Mucosa of descending colon (tissue), 3 donors: Measurements from ENCODE around the gene WSB1. TPM values are rescaled to one million over a fixed set of nuclear protein-coding genes. Genes with fewer than 3 reads are reported as not detected.

Experiments
- ATAC-seq: fragments of 200-7000 bp; cut with Tn5 transposase; one replicate; pipeline ENCODE4 v1.9.1; 2020; ENCODE audit warnings: mild to moderate bottlenecking, moderate library complexity
- DNase-seq, 3 donors: peaks; one replicate each; pipeline ENCODE4 v3.0.0-alpha.2; 2020
- H3K36me3 ChIP-seq: fragments of 200-600 bp; one replicate; pipeline ENCODE4 v1.8.0; 2021; ENCODE audit warnings: low read depth, mild to moderate bottlenecking
- H3K4me1 ChIP-seq: fragments of 200-600 bp; one replicate; pipeline ENCODE4 v1.8.0; 2021; ENCODE audit warnings: low read depth, mild to moderate bottlenecking
- H3K4me3 ChIP-seq: fragments of 200-600 bp; one replicate; pipeline ENCODE4 v1.8.0; 2021; ENCODE audit warnings: mild to moderate bottlenecking
- H3K9me3 ChIP-seq: fragments of 200-600 bp; one replicate; pipeline ENCODE4 v1.8.0; 2021; ENCODE audit warnings: mild to moderate bottlenecking
- CTCF ChIP-seq: fragments of 200-600 bp; IDR thresholded peaks from one replicate; pipeline ENCODE4 v1.8.0; 2022; ENCODE audit warnings: antibody characterized with exemption, mild to moderate bottlenecking
- intact Hi-C, 2 donors: fragments of 100-400 bp; cut with DNase I in 1 of 2; cut with micrococcal nuclease in 1 of 2; formaldehyde crosslinking; loops; one replicate each; pipeline versions ENCODE4 v1.11.0 to v1.11.1; 2022; cut with DNase I, micrococcal nuclease
- total RNA-seq, 3 donors: library from RNA; stranded (reverse); fragmentation: NEBNext Ultra II Directional in 2 of 3; extraction: Animal tissue kit (Norgen Biotek cat#: 25700) in 2 of 3; gene quantifications; one replicate each; pipeline versions ENCODE4 v1.2.1 to v1.2.4, GENCODE V29; 2021 to 2023
- donor health status: DM: no; HTN: no; CAD: no; lungs with moderate emphysema.
- donor health status: DM: no; HTN: no; CAD: no.
- donor health status: DM: no; HTN: yes; CAD: no.

The WSB1 gene
- total RNA-seq, 3 donors from 2014 or later, result 115 to 149 (median 137) TPM

DNA sequence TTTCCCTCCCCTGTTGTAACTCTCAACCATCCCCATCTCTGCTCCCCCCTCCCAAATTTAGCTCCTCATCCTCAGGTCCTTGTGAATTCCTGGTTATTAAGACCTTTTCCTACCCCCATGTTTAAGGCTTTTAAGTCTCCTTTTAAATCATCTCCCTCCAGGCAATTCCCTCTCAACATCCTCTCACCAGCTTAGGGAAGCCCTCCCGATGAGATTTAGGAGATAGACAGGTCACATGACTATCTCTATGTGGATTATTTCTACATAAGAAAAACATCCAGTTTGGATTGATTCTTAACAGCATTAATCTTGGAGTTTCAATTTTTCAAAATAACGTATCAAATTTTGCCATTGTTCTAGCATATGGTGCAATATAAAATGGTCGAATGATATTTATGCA lies 12.5 kb upstream of the WSB1 start:
- TF ChIP-seq CTCF, result no peak
- no peaks in the 10 kb centered on the region for H3K9me3 ChIP-seq
- H3K4me3 ChIP-seq, result no peak overlapping the region
- DNase-seq (no peak), ATAC-seq (no peak)
- no peaks in the 10 kb centered on the region for H3K4me1 ChIP-seq
- intact Hi-C loops, result no loop called here
- H3K36me3 ChIP-seq, result no peaks in the 10 kb centered on the region

GRCh38 chr17:27282054-27282551 lies 11.8 kb upstream of the WSB1 start:
- H3K36me3 ChIP-seq, result no peaks in the 10 kb centered on the region
- DNase-seq, result no peak

GRCh38 chr17:27283060-27283459 lies 10.9 kb upstream of the WSB1 start:
- Histone ChIP-seq H3K4me1 (no peaks in the 10 kb centered on the region), H3K9me3 (no peaks in the 10 kb centered on the region), H3K36me3 (no peaks in the 10 kb centered on the region), H3K4me3 (no peak overlapping the region)
- ATAC-seq (peak; percentile 17), DNase-seq (no peak)
- TF ChIP-seq CTCF, result no peak
- intact Hi-C loops, result no loop called here

More at GRCh38 chr17:27282054-27282551, 11.8 kb upstream of the WSB1 start:
- Histone ChIP-seq H3K4me3 (no peak overlapping the region), H3K4me1 (no peaks in the 10 kb centered on the region), H3K9me3 (no peaks in the 10 kb centered on the region)
- ATAC-seq, result peak; percentile 58
- intact Hi-C loops, result no loop called here
- no peak for TF ChIP-seq CTCF

- no peaks in the 10 kb centered on the region for H3K9me3 ChIP-seq
- TF ChIP-seq CTCF, result no peak
- H3K4me3 ChIP-seq, result no peak overlapping the region
- DNase-seq (no peak), ATAC-seq (no peak)
- intact Hi-C loops, result no loop called here
- H3K36me3 ChIP-seq, result no peaks in the 10 kb centered on the region
- H3K4me1 ChIP-seq, result no peaks in the 10 kb centered on the region
These were observed 10.2 kb upstream of the WSB1 start for GRCh38 chr17:27283751-27284150.

DNA sequence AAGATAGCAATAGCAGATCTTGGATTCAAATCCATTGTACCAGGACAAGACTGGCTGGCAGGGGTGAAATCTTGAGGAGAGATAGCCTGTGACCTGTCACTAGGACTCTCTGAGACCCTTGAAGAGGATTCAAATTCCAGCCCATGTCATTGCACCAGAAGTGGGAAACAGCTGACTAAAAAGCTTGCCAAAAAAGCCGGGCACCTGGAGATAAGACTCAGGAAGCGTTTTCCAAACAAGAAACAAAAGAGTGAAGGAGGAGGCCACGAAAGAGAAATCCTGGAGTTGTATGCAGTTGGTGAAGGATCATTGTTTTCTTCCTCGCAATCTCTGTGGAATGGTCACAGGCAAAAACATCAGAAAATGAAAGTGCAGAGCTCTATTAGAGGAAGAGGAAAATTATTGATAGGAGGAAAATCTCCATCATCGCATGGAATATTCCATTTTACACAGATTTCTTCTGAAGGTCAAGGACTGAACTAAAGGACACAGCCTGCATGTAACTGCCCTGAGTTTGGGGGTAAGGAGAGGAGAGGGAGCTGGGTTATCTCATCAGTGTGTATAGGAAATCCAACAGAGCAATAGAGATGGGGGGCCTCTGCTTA lies 9.0 kb upstream of the WSB1 start:
- Histone ChIP-seq H3K36me3 (no peaks in the 10 kb centered on the region), H3K4me3 (no peak overlapping the region), H3K9me3 (no peaks in the 10 kb centered on the region), H3K4me1 (no peaks in the 10 kb centered on the region)
- DNase-seq (no peak), ATAC-seq (no peak)
- no peak for TF ChIP-seq CTCF
- intact Hi-C loops, result no loop called here

DNA sequence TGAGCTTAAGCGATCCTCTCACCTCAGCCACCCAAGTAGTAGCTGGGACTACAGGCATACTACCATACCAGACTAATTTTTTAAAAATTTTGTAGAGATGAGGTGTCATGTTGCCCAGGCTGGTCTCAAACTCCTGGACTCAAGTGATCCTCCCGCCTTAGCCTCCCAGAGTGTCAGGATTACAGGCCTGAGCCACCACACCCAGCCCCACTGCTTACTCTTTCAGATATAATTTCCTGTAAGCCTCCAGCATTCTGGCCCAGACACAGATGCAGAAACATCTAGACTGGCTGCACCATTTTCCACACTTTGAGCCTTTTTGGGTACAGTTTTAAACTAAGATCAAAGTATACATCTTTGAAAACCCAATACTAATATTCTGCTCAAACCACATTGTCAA lies 8.4 kb upstream of the WSB1 start:
- Histone ChIP-seq H3K36me3 (no peaks in the 10 kb centered on the region), H3K9me3 (no peaks in the 10 kb centered on the region), H3K4me3 (no peak overlapping the region), H3K4me1 (no peaks in the 10 kb centered on the region)
- TF ChIP-seq CTCF, result no peak
- intact Hi-C loops, result no loop called here
- ATAC-seq (no peak), DNase-seq (no peak)
